Activated naive CD4-positive, alpha-beta T cell treated with anti-CD3 and anti-CD28 coated beads, Interleukin-2, amount 50 U/mL, for 24 hours (primary cell): ENCODE measurements around the gene PI4KA.
A peak's percentile ranks its signal among the peaks of the same experiment; 100 is the strongest.
"Not testable (repeated sequence)": the region's sequence is repeated elsewhere in the genome, so short reads cannot be mapped to it uniquely, and the experiment has no call there.

ENCODE experiments used
- H3K27ac Mint-ChIP-seq: one replicate; pipeline ENCODE4 v1.8.0; 2021; ENCODE audit warnings: mild to moderate bottlenecking, mixed read lengths
- H3K27me3 Mint-ChIP-seq: one replicate; pipeline ENCODE4 v1.8.0; 2021; ENCODE audit warnings: mixed read lengths
- H3K36me3 Mint-ChIP-seq: one replicate; pipeline ENCODE4 v1.8.0; 2021; ENCODE audit warnings: mixed read lengths
- H3K4me1 Mint-ChIP-seq: one replicate; pipeline ENCODE4 v1.8.0; 2021; ENCODE audit warnings: mixed read lengths
- H3K4me3 Mint-ChIP-seq: one replicate; pipeline ENCODE4 v1.8.0; 2021; ENCODE audit warnings: mild to moderate bottlenecking, mixed read lengths
- H3K9me3 Mint-ChIP-seq: one replicate; pipeline ENCODE4 v1.8.0; 2021; ENCODE audit warnings: mixed read lengths

PI4KA gene

DNA sequence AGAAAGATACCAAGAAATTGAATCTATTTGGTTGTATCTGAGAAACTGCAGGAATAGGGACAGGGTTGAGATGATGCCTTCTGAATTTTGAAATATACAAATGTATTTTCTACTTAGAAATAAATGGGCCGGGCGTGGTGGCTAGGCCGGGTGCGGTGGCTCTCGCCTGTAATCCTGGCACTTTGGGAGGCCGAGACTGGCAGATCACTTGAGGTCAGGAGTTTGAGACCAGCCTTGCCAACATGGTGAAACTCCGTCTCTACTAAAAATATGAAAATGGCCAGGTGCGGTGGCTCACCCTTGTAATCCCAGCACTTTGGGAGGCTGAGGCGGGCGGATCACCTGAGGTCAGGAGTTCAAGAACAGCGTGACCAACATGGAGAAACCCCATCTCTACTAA is 172.8 kb downstream of the PI4KA start:
- H3K27ac Mint-ChIP-seq, H3K4me1 Mint-ChIP-seq, H3K4me3 Mint-ChIP-seq, H3K27me3 Mint-ChIP-seq, H3K36me3 Mint-ChIP-seq, H3K9me3 Mint-ChIP-seq: not testable (repeated sequence)

DNA sequence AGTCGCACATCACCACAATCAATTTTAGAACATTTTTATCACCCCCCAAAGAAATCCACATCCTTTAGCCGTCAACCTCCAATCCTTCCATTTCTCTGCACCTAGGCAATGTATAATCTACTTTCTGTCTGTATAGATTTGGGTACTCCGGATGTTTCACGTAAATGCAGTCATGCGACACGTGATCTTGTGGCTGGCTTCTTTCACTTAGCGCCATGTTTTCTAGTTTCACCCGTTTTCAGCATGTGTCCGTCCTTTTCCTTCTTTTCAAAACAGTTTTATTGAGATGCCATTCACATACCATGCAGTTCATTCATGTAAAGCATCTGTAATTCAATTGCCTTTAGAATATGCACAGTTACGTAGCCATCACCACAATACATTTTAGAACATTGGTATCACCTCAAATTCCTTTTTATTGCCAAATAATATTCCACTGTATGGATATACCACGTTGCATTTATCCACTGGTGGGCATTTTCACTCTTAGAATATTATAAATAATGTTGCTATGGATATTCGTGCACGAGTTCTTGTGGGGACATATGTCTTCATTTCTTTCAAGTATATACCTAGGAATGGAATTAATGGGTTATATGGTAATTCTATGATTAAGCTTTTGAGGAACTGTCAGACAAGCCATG is 179.7 kb downstream of the PI4KA start:
- H3K9me3 Mint-ChIP-seq, H3K27ac Mint-ChIP-seq, H3K4me3 Mint-ChIP-seq, H3K36me3 Mint-ChIP-seq, H3K4me1 Mint-ChIP-seq: not testable (repeated sequence)
- peaks cover 15% of the 10 kb centered on the region for H3K27me3 Mint-ChIP-seq

DNA sequence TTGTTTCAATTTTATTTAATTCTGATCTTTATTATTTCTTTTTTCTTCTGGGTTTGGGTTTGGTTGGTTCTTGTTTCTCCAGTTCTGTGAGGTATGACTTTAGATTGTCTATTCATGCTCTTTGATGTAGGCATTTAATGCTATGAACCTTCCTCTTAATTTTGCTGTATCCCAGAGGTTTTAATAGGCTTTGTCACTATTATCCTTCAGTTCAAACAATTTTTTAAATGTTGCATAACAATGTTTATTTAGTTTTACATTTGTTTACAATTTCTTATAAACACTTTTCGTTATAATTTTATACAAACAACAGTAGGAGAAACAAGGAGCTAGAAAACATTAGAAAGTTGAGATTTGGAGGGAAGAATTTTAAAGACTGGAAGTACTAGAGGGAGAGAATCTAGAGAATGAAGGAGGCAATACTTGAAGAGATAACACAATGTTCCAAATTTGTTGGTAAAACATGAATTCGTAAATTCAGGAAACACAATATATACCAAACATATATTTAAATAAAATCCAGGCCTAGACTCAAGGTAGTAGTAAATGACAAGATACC is 180.8 kb downstream of the PI4KA start:
- Mint-ChIP-seq H3K36me3 (no peaks in the 10 kb centered on the region), H3K4me1 (no peaks in the 10 kb centered on the region), H3K4me3 (no peak overlapping the region), H3K27me3 (peaks cover 15% of the 10 kb centered on the region), H3K27ac (no peak overlapping the region), H3K9me3 (no peaks in the 10 kb centered on the region)

DNA sequence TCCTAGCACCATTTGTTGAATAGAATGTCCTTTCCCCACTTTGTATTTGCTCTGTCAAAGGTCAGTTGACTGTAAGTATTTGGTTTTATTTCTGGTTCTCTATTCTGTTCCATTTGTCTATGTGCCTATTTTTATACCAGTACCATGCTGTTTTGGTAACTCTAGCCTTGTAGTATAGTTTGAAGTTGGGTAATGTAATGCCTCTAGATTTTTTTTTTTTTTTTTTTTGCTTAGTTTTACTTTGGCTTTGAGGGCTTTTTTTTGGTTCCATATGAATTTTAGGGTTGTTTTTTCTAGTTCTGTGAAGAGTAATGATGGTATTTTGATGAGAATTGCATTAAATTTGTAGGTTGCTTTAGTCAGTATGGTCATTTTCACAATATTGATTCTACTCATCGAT is 183.0 kb downstream of the PI4KA start:
- not testable (repeated sequence) for H3K36me3 Mint-ChIP-seq, H3K4me3 Mint-ChIP-seq
- peak overlapping the region; percentile 14 for H3K27ac Mint-ChIP-seq

DNA sequence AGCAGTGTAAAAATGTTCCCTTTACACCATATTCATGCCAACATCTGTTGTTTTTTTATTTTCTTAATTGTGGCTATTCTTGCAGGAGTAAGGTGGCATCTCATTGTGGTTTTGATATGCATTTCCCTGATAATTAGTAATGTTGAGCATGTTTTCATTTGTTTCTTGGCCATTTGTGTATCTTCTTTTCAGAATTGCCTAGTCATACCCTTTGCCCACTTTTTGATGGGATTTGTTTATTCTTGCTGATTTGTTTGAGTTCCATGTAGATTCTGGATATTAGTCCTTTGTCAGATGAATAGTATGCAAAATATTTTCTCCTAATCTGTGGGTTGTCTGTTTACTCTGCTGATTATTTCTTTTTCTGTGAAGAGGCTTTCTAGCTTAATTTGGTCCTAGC is 183.6 kb downstream of the PI4KA start:
- Mint-ChIP-seq H3K27me3 (peaks cover 19% of the 10 kb centered on the region), H3K27ac (no peak overlapping the region), H3K4me3 (no peak overlapping the region), H3K9me3 (no peaks in the 10 kb centered on the region), H3K36me3 (no peaks in the 10 kb centered on the region), H3K4me1 (no peaks in the 10 kb centered on the region)

More for the DNA sequence above, 183.0 kb downstream of the PI4KA start:
- not testable (repeated sequence) for H3K9me3 Mint-ChIP-seq, H3K4me1 Mint-ChIP-seq
- H3K27me3 Mint-ChIP-seq: peaks cover 17% of the 10 kb centered on the region

DNA sequence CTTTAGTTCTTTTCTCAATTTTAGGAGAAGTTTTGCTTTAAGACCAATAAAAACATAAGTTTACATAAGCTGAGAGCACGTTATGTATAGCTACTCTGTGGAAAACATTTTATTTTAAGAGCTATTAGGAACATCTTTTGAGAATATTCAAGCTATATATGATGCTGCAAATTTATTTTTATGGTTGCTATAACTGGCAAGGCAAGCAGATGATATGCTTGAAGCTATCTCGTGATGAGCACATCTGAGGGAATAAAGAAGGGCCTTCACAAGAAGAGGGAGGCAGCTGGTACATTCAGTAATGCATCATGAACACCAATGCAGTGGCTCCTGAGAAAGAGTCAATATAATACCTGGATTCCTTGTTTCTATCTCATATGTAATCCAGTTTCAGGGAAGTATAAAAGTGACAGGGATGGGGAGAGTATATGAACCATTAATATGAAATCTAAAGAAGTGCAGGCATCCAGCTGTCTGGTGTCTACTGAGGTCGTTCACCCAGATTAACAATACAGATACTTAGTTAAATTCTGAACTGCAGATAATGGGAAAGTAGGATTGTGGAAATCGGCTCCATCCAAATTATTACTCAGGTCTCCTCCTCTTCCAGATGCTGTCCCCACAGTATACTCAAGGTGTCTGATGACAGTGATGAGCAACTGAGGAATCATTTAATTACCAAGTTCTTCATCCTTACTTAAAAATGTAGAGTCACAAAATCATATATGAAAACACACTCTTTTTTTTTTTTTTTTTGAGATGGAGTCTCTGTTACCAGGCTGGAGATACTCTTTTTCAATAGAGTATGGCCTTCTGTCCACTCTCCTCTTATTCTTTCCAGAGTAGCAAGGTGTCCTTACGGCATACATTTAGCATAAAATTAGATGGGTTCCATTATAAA is 185.1 kb downstream of the PI4KA start:
- H3K4me3 Mint-ChIP-seq: no peak overlapping the region
- H3K4me1 Mint-ChIP-seq: no peaks in the 10 kb centered on the region
- no peaks in the 10 kb centered on the region for H3K9me3 Mint-ChIP-seq
- no peak overlapping the region for H3K27ac Mint-ChIP-seq
- H3K36me3 Mint-ChIP-seq: no peaks in the 10 kb centered on the region
- H3K27me3 Mint-ChIP-seq: peaks cover 19% of the 10 kb centered on the region

DNA sequence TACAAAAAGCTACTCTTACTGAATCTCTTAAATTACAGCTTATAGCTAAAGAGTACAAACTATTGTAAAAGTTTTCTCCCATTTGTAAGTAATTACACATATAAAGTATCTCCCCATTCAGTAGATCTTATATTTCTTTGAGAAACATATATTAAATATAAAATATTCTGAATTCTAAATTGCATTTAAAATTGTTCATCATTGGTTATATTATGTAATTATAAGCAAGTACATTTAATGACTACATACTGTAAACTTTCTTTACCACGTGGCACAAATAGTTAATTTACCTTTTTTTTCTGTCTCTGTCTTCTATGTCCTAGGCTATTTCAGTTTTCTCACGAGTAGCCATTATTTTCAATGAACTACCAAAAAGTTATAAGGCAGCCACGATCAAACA is 185.9 kb downstream of the PI4KA start:
- H3K9me3 Mint-ChIP-seq: no peaks in the 10 kb centered on the region
- H3K4me1 Mint-ChIP-seq: no peaks in the 10 kb centered on the region
- H3K27me3 Mint-ChIP-seq: peaks cover 19% of the 10 kb centered on the region
- no peaks in the 10 kb centered on the region for H3K36me3 Mint-ChIP-seq
- no peak overlapping the region for H3K27ac Mint-ChIP-seq
- H3K4me3 Mint-ChIP-seq: no peak overlapping the region

DNA sequence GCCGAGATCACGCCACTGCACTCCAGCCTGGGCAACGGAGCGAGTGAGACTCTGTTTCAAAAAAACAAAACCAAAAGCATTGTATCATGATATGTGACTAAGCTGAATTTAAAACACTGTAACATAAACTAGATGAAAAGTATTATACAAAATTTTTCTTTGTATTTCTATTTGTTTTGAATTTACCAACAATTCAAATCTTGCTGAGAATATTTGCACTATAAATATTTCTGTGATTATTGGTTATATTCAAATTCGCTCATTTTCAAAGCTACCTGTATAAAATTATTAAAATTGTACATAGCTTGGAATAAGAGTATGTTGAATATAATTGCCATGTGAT is 186.6 kb downstream of the PI4KA start:
- no peak overlapping the region for H3K27ac Mint-ChIP-seq
- peaks cover 19% of the 10 kb centered on the region for H3K27me3 Mint-ChIP-seq
- H3K4me1 Mint-ChIP-seq: no peaks in the 10 kb centered on the region
- H3K36me3 Mint-ChIP-seq: no peaks in the 10 kb centered on the region
- H3K4me3 Mint-ChIP-seq: no peak overlapping the region
- H3K9me3 Mint-ChIP-seq: no peaks in the 10 kb centered on the region

DNA sequence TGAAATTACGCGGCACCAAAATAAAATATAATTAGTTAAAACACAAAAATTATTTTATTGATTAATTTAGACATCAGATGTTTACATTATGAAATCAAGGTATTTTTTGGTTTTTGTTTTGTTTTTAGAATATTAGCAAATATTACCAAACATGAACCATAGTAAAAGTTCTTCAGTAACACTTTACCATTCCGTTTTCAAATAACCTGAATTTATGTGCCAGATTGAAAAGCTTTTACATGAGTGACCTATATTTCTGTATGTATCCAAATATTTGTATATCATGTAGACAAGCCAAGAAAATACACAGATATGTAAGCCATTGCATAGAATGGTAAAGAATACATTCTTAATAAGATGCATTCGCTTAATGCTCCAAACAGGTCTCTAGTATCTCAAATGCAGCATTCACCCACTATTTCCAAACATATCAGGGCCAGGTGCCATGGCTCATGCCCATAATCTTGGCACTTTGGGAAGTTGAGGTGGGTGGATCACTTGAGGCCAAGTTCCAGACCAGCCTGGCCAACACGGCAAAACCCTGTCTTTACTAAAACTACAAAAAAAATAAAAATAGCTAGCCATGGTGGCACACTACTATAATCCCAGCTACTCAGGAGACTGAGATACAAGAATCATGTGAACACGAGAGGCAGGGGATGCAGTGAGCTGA is 187.1 kb downstream of the PI4KA start:
- peaks cover 19% of the 10 kb centered on the region for H3K27me3 Mint-ChIP-seq
- H3K9me3 Mint-ChIP-seq: no peaks in the 10 kb centered on the region
- H3K36me3 Mint-ChIP-seq: no peaks in the 10 kb centered on the region
- no peak overlapping the region for H3K27ac Mint-ChIP-seq
- peak overlapping the region; percentile 36 for H3K4me3 Mint-ChIP-seq
- H3K4me1 Mint-ChIP-seq: no peaks in the 10 kb centered on the region

DNA sequence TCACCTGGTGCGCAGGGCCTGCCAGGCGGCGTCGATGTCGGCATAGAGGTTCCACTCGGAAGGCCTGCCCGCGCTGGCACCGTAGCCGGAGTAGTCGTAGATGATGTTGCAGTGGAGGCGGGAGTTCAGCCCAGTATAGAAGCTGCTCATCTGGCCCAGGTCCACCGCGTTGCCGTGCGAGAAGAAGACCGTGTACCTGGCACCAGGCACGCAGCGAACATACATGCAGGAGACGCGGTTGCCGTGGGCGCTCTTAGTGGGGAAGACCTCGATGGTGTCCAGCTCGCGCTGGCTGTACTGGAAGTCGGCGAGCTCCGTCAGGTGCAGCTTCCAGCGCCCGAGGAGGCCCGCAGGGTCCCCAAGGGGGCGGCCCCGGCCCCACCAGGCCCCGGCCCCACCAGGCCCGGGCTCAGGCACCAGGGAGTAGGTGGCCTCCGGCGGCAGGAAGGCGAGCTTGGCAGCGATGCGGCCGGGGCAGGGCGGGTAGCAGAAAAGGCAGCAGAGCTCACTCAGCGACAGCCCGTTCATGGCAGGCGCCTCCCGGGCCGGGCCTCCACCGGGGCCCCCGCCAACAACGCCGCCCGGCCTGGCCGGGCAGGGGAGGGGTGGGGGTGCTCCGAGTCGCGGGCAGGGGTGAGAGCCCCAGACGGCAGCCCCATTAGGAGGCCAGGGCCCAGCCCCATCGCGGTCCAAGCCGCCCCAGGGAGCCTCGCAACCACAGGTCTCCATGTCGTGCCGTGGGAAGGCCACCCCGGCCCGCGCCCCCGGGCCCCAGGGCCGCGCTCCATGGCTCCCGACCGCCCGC is 188.0 kb downstream of the PI4KA start:
- H3K9me3 Mint-ChIP-seq, H3K36me3 Mint-ChIP-seq, H3K27ac Mint-ChIP-seq, H3K4me1 Mint-ChIP-seq: not testable (repeated sequence)
- peak overlapping the region; percentile 36 for H3K4me3 Mint-ChIP-seq
- H3K27me3 Mint-ChIP-seq: peaks cover 11% of the 10 kb centered on the region

DNA sequence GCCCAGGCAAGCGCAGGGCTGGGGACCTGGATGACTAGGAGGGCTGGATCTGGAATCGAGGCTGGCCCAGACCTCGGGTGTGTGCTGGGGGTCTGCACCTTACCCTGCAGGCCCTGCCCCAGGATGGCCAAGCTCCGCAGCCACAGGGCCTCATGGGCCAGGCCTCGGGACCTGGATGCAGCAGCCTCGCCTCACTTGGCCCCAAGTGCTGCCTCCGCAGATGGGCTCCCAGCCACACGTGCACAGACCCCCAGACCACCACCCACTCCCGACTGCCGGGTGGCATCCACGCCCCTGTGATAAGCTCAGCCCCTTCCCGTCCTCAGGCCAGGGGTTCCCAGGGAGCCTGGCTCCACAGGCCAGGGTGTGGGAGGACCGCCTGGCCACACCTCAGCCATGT is 188.7 kb downstream of the PI4KA start:
- H3K9me3 Mint-ChIP-seq, H3K4me1 Mint-ChIP-seq, H3K4me3 Mint-ChIP-seq, H3K27ac Mint-ChIP-seq, H3K36me3 Mint-ChIP-seq, H3K27me3 Mint-ChIP-seq: not testable (repeated sequence)

DNA sequence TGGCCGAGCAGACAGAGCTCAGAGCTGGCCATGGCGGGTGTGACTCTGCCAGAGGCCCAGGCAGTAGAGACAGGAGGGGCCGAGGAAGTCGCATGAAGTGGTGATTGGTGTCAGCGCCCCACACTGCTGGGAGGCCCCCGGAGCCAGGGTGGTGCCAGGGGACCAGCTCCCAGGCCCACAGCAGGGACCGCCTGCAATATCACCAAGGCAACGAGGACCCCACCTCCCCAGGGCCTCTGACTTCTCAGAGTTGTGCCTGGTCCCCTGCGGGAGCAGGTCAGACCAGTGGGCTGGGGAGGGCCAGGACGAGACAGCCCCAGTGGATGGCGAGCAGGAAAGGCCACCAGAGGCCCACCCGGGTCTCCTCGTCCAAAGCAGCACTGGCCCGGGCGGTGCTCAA is 189.1 kb downstream of the PI4KA start:
- not testable (repeated sequence) for H3K4me3 Mint-ChIP-seq, H3K27ac Mint-ChIP-seq, H3K9me3 Mint-ChIP-seq, H3K27me3 Mint-ChIP-seq, H3K4me1 Mint-ChIP-seq, H3K36me3 Mint-ChIP-seq

DNA sequence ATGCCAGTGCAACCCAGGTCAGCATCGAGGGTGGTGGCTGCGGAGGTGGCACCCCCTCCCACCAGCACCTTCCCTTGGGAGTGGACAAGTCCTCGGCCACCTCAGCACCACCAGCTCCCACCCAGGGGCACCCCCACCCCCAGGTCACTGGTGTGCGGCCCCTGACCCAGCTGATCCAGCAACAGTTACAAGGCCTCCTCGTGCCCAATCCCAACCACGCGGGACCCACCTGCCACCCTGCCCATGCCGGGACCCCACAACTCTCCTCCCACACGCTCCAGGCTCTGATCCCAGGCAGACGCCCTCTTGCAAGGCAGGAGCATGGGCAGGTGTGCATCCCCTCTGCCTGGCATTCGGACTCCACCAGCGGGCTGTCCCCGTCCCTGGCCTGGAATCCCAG is 189.8 kb downstream of the PI4KA start:
- H3K36me3 Mint-ChIP-seq, H3K9me3 Mint-ChIP-seq, H3K4me3 Mint-ChIP-seq, H3K4me1 Mint-ChIP-seq, H3K27me3 Mint-ChIP-seq, H3K27ac Mint-ChIP-seq: not testable (repeated sequence)

DNA sequence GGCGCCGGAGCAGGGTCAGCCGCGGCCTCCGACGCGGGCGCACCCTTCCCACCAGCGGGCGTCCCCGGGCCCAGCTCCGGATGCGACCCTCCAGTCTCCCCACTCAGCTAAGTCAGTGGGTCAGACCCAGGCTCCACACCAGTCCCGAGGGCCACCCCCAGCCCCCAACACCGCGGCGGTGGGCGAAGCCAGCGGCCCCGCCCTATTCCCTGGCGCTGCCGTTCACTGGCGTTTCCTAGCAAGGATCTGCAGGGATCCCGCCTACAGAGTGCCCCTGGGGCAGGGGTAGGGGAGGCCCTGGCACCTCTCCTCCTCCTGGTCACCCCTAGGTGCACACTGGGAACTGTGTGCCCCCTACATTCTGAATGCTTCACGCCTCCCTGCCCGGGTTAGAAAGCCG is 190.4 kb downstream of the PI4KA start:
- H3K4me1 Mint-ChIP-seq: not testable (repeated sequence)

DNA sequence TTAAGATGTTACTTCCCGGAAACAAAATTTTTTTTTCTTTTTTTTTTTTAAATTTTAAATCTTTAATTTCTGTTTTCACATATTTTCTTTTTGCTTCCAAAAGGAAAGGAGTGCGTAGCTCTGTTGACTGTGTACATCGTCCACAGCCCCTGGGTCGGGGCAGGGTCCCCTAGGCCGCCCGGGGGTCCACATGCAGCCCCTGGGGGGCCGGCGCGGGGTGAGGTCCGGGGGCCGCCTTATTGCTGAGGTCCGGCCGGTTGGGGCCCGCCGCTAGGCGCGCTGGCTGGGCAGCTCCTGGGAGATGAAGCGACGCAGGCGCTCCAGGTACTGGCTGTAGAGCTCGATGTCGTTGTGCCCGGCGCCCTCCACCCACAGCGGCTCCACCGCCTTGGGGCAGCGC is 191.1 kb downstream of the PI4KA start:
- H3K4me3 Mint-ChIP-seq, H3K36me3 Mint-ChIP-seq, H3K27me3 Mint-ChIP-seq, H3K9me3 Mint-ChIP-seq, H3K4me1 Mint-ChIP-seq, H3K27ac Mint-ChIP-seq: not testable (repeated sequence)

More for the DNA sequence above, 190.4 kb downstream of the PI4KA start:
- H3K27me3 Mint-ChIP-seq, H3K4me3 Mint-ChIP-seq, H3K27ac Mint-ChIP-seq, H3K36me3 Mint-ChIP-seq, H3K9me3 Mint-ChIP-seq: not testable (repeated sequence)
